Activated T-helper 1 cell treated with anti-CD3 and anti-CD28 coated beads, Interleukin-12 subunit alpha, Interleukin-12 subunit beta, Interleukin-2, Interleukin-4 antibody, amounts not matched to agents 30 ng/mL and 10 ng/mL and 1 ng/mL, durations not matched to agents 14 hours and 24 hours and 36 hours (primary cell): ENCODE results near the gene PPP1R12C. TPM values are rescaled to one million over a fixed set of nuclear protein-coding genes. Genes with fewer than 3 reads are reported as not detected.
A peak's percentile ranks its signal among the peaks of the same experiment; 100 is the strongest.
"Not testable (repeated sequence)": the region's sequence is repeated elsewhere in the genome, so short reads cannot be mapped to it uniquely, and the experiment has no call there.

Experiments used
- DNase-seq: peaks from one replicate; pipeline ENCODE4 v3.0.0; 2021; ENCODE audit warnings: low spot score
- H3K27ac Mint-ChIP-seq: one replicate; pipeline ENCODE4 v1.8.0; 2021; ENCODE audit warnings: mild to moderate bottlenecking, mixed read lengths
- H3K27me3 Mint-ChIP-seq: one replicate; pipeline ENCODE4 v1.8.0; 2022; ENCODE audit warnings: mild to moderate bottlenecking, moderate library complexity, mixed read lengths; ENCODE audit not compliant: insufficient read depth
- H3K36me3 Mint-ChIP-seq: one replicate; pipeline ENCODE4 v1.8.0; 2021; ENCODE audit warnings: low read depth, mixed read lengths
- H3K4me1 Mint-ChIP-seq: one replicate; pipeline ENCODE4 v1.8.0; 2021; ENCODE audit warnings: low read depth, mixed read lengths
- H3K4me3 Mint-ChIP-seq: one replicate; pipeline ENCODE4 v1.8.0; 2021; ENCODE audit warnings: mild to moderate bottlenecking, moderate library complexity, mixed read lengths
- H3K9me3 Mint-ChIP-seq: one replicate; pipeline ENCODE4 v1.8.0; 2021; ENCODE audit warnings: mixed read lengths
- intact Hi-C: fragments of 100-400 bp; cut with micrococcal nuclease; formaldehyde crosslinking; loops from one replicate; pipeline ENCODE4 v1.15.1; 2024
- total RNA-seq: library from RNA; stranded (reverse); gene quantifications from 2 replicates; pipeline ENCODE4 v1.2.3, GENCODE V29; 2022

PPP1R12C gene
- total RNA-seq, 1 donor from 2014 or later, result 114 TPM

DNA sequence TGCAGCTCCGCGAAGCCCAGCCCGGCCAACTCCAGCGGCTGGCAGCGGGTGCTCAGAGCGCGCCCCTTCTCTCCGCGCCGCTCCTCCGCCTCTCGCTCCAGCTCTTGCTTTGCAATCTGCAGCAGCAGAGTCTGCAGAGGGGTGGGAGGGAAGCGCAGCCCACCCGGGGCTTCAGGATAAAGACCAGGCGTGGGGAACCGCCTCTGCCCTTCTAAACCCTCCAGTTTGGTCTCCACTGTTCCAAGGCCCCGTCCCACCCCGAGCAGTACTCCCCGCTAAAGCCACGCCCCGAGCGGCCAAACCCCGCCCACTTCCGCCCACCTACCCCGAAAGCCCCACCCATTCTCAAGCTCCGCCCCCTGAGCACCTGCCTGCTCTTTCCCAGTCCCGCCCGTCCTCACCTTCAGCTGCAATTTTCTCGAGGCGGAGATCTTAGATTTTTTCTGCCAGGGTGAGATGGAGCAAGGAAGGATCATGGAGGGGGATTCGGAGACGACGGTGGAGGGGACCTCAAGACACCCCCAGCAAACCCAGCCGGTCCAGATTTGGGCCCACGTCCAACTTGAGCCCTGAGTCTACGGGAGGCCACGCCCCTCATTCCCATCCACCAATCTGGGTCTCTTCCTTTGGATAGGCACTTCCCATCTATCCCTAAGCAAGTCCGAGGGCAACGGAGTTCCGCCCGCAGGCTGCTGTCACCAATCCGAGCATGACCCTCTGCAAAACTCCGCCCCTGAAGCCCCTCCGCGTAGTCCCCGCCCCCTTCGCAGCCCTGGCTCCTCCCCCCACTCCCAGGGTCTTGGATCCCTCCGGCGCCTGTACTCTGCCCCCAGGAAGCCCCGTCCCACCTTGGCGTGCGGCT is 39.0 kb upstream of the PPP1R12C start:
- Mint-ChIP-seq H3K4me3 (no peak overlapping the region), H3K27me3 (peaks cover 26% of the 10 kb centered on the region), H3K27ac (no peak overlapping the region), H3K36me3 (peaks cover 2% of the 10 kb centered on the region), H3K9me3 (peaks cover 13% of the 10 kb centered on the region), H3K4me1 (peaks cover 16% of the 10 kb centered on the region)
- no peak for DNase-seq
- intact Hi-C loops, result no loop called here

DNA sequence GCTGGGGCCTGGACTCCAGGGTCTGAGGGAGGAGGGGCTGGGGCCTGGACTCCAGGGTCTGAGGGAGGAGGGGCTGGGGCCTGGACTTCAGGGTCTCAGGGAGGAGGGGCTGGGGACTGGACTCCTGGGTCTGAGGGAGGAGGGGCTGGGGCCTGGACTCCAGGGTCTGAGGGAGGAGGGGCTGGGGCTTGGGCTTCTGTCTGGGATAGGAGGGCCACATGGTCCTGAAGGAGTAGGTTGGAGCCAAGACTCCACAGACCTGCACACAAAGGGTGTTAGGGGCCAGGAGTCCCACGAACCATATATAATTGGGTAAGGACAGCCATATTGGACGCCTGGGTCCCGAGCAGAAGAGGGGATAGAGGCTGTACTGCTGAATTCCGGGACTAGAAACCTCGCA is 38.3 kb upstream of the PPP1R12C start:
- DNase-seq, H3K27ac Mint-ChIP-seq, H3K36me3 Mint-ChIP-seq, intact Hi-C loops, H3K4me3 Mint-ChIP-seq: not testable (repeated sequence)
- Mint-ChIP-seq H3K4me1 (peaks cover 16% of the 10 kb centered on the region), H3K27me3 (peaks cover 25% of the 10 kb centered on the region), H3K9me3 (peaks cover 16% of the 10 kb centered on the region)

DNA sequence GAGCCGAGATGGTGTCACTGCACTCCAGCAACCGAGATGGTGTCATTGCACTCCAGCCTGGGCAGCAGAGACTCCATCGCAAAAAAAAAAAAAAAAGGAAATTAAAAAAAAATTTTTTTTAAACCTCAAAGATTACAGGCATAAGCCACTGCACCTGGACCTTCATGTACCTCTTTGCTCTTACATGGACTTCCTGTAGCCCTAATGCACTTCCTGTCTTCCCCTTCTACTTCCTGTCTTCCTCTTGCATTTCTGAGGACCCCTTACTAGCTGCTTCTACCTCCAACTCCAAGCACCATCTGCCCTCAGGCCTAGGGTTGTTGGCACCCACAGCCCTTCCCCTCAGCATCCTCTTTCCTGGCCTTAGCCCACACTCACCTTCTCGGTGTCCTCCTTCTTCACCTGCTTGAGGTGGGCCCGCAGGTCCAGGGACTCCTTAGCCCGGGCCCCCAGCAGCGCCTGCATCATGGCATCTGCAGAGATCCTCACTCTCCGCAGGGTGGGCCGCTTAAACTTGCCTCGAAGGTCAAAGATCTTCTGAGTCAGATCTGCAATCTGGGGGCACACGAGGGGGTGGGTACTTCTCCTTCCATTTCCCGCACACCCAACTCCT is 36.3 kb upstream of the PPP1R12C start:
- intact Hi-C loops, result no loop called here
- no peak for DNase-seq
- no peak overlapping the region for H3K27ac Mint-ChIP-seq

DNA sequence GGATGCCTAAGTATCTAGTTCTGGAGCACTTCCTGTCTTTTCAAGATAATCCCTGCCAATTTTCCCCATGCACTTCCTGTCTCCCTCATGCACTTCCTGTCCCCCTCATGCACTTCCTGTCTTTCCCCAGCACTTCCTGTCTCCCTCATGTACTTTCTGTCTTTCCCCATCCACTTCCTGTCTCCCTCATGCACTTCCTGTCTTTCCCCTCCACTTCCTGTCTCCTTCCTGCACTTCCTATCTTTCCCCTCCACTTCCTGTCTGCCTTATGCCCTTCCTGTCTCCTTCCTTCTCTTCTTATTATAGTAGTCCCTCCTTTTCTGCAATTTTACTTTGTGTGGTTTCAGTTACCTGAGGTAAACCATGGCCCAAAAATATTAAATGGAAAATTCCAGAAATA is 34.6 kb upstream of the PPP1R12C start:
- no peak for DNase-seq
- Mint-ChIP-seq H3K9me3 (peaks cover 16% of the 10 kb centered on the region), H3K27me3 (peaks cover 25% of the 10 kb centered on the region), H3K4me3 (no peak overlapping the region), H3K36me3 (peaks cover 2% of the 10 kb centered on the region), H3K4me1 (peaks cover 16% of the 10 kb centered on the region), H3K27ac (peak overlapping the region; percentile 43)
- intact Hi-C loops, result no loop called here

More for the DNA sequence above, 36.3 kb upstream of the PPP1R12C start:
- Mint-ChIP-seq H3K4me3 (no peak overlapping the region), H3K4me1 (peaks cover 16% of the 10 kb centered on the region), H3K9me3 (peaks cover 16% of the 10 kb centered on the region), H3K27me3 (peaks cover 25% of the 10 kb centered on the region), H3K36me3 (peaks cover 2% of the 10 kb centered on the region)

DNA sequence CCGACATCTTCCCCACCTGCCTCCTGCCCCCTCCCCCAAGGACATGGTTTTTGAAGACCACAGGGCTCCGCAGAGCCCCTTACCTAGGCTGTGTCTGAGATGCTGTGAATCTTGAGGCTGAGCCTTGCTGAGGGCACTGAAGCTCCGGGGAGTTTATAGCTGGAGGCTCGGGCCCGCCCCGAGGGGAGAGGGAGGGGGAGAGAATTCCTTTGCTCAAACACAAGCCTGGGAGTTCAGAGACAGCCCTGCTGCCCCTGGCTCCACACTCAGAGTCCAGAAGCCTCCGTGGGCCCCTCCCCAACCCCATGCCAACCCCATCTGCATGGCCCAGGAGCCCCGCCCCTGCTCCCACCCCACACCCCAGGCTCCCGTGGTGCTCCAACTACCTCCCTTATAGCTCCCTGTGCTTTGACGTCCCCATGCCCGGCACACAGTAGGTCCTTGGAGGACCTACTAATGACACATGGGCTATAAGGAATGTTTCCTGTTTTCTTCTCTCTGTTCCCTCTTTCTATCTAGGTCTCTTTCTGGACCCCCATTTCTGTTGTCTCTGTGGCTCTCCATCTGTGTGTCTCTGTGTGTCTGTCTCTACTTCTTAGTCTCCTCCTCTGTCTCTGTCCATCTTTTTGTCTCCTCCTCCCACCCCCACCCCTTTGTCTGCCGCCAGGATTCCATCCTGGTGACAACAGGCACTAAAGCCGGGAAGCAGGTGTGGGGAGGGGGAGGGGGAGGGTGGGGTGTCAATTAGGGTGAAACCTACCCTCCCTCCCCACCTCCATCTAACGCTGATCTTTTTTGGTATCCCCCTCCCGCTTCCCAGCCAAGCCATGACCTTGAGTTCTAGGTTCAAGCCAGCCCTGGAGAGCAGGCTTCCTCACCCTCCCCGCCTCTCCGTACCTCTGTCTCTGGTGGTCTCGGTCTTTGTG is 31.9 kb upstream of the PPP1R12C start, which contains the start of gene TNNT1:
Gene TNNT1 (minus strand): TSS at position 129 of the 926 bp plus-strand sequence. CDS start 2,049 bp downstream, outside the sequence.
- Mint-ChIP-seq H3K27ac (no peak within 1 kb of the TSS), H3K4me3 (no peak within 1 kb of the TSS), H3K27me3 (peaks cover 32% of the 10 kb centered on the region), H3K36me3 (peaks cover 2% of the 10 kb centered on the region), H3K4me1 (peaks cover 15% of the 10 kb centered on the region), H3K9me3 (peaks cover 16% of the 10 kb centered on the region)
- intact Hi-C loops, result loop anchor here (10.0 kb wide), 1 partner anchor 485 kb away; the partner anchor contains the start of gene LILRB4
- DNase-seq, result no peak

DNA sequence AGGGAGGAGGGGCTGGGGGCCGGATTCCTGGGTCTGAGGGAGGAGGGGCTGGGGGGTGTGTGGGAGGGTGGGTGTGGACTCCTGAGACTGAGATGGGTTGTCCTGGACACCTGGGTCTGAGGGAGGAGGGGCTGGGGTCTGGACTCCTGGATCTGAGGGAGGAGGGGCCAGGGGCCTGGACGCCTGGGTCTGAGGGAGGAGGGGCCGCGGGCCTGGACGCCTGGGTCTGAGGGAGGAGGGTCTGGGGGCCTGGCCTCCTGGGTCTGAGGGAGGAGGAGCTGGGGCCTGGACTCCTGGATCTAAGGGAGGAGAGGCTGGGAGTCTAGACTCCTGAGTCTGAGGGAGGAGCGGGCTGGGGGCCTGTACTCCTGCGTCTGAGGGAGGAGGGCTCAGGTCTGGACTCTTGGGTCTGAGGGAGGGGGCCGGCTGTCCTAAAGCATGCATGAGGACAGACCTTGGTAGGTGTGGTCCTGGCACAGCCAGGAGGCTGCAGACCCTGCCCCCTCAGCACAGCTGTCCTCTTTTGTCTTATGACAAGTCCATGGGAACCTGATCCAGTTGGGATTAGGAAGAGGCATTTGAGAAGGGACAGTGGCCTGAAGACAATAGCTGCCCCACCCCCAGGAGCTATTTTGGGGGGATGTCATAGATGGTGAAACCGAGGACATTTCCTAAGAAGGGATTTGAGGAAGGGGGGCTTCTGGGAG is 30.3 kb upstream of the PPP1R12C start:
- Mint-ChIP-seq H3K9me3 (peaks cover 12% of the 10 kb centered on the region), H3K4me3 (no peak overlapping the region), H3K27me3 (peaks cover 32% of the 10 kb centered on the region), H3K4me1 (peaks cover 7% of the 10 kb centered on the region), H3K27ac (no peak overlapping the region), H3K36me3 (peaks cover 2% of the 10 kb centered on the region)
- intact Hi-C loops, result loop anchor here (10.0 kb wide), 1 partner anchor 483 kb away; the partner anchor contains the start of gene LILRB4
- DNase-seq, result no peak

DNA sequence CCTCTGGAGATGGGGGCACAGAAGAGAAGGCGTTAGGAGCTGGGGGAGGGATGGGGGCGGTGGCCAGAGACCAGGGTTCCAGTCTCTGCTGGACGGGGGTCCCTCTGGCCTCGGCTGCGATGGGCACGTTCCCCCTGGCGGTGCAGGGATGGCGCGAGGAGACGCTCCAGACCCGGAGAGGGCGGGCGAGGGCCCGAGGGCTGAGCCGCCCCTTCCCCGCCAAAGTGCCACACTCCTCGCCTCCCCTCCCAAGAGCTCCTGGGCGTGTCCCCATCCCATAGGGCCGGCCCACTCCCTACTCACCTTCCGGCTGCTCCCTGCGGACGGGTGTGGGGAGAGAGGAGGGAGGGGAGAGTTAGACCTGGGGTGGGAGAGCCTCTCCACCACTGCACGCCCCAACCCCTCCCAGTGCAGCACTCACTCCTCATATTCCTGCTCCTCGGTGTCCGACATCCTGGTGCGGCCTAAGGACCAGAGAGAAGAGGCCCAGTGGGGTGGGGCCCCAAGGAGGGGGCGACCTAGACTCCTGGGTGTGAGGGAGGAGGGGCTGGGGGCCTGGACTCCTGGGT is 29.4 kb upstream of the PPP1R12C start:
- H3K9me3 Mint-ChIP-seq, result peaks cover 6% of the 10 kb centered on the region
- H3K4me1 Mint-ChIP-seq, result peaks cover 2% of the 10 kb centered on the region
- DNase-seq, result no peak
- no peaks in the 10 kb centered on the region for H3K36me3 Mint-ChIP-seq
- intact Hi-C loops, result loop anchor here (10.0 kb wide), 1 partner anchor 482 kb away; the partner anchor contains the start of gene LILRB4
- H3K27me3 Mint-ChIP-seq, result peaks cover 34% of the 10 kb centered on the region
- no peak overlapping the region for H3K27ac Mint-ChIP-seq
- no peak overlapping the region for H3K4me3 Mint-ChIP-seq

DNA sequence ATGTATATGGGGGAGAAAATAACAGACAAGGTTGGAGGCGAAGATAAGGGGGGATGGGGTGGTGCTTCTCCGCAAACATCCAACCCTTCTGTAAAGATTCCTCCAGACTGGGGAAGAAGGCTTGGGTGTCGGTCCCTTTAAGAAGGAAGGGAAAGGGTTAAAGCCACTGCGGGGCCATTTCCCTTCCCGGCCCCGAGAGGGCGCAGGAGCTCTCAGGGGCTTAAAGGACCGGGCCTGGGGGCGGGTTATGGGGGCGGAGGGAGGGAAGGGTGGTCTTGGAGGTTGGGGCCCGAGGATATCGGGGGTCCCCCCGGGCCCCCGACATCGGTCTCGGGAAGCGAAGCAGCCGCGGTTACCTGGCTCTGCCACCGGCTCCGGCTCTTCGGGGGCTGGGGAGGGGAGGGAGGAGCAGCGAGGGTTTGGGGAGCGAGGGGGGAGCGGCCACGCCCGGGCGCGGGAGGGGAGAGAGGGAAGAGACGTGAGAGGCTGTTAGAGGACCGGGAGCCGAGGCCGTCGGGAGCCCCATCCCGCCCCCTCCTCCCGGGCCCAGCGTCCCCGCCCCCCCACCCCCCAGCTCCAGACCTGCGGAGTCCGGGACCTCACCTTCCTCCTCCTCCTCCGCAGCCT is 28.8 kb upstream of the PPP1R12C start:
- H3K9me3 Mint-ChIP-seq, result no peaks in the 10 kb centered on the region
- no peaks in the 10 kb centered on the region for H3K36me3 Mint-ChIP-seq
- DNase-seq, result no peak
- no peak overlapping the region for H3K4me3 Mint-ChIP-seq
- H3K4me1 Mint-ChIP-seq, result no peaks in the 10 kb centered on the region
- H3K27ac Mint-ChIP-seq, result no peak overlapping the region
- H3K27me3 Mint-ChIP-seq, result peaks cover 38% of the 10 kb centered on the region
- intact Hi-C loops, result loop anchor here (10.0 kb wide), 1 partner anchor 481 kb away; the partner anchor contains the start of gene LILRB4

DNA sequence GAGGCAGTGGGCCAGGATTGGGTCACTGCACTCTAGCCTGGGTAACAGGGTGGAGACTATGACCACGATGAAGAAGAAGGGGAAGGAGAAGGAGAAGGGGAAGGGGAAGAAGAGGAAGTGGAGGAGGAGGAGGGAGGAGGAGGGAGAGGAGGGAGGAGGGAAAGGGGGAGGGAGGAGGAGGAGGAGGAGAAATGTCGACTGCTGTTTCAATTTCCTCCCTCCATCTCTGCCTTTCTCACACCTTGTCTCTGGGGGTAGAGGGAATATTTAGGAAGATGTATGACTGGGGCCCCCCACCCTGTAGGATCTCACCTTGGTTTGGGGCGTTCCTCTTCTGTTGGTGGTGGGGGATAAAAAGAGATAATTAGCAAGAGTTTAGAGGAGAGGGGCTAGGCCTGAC is 27.8 kb upstream of the PPP1R12C start:
- DNase-seq, result no peak
- Mint-ChIP-seq H3K4me3 (no peak overlapping the region), H3K9me3 (no peaks in the 10 kb centered on the region), H3K27ac (no peak overlapping the region), H3K27me3 (peaks cover 40% of the 10 kb centered on the region), H3K36me3 (no peaks in the 10 kb centered on the region), H3K4me1 (no peaks in the 10 kb centered on the region)
- intact Hi-C loops, result loop anchor here (10.0 kb wide), 1 partner anchor 480 kb away; the partner anchor contains the start of gene LILRB4

DNA sequence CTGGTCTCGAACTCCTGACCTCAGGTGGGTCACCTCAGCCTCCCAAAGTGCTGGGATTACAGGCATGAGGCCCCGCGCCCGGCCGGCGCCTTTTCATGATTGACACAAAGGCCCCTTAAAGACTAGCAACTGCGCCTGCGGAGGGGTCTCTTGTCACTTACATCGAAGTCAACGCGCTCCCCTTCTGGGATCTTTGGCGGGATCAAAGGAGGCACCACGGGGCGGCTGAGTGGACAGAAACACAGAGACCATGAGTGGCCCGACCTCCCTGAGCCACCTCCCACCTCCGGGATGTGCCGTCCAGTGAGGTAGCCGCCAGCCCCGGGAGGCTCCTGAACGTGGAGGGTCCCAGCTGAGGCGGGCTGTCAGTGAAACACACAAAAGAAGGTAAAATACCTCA is 24.3 kb upstream of the PPP1R12C start:
- Mint-ChIP-seq H3K4me3 (no peak overlapping the region), H3K27me3 (peaks cover 27% of the 10 kb centered on the region)
- intact Hi-C loops, result loop anchor here (1.0 to 10.0 kb wide), 5 partner anchors 19 to 477 kb away; partner anchors contain the start of gene LILRB4

DNA sequence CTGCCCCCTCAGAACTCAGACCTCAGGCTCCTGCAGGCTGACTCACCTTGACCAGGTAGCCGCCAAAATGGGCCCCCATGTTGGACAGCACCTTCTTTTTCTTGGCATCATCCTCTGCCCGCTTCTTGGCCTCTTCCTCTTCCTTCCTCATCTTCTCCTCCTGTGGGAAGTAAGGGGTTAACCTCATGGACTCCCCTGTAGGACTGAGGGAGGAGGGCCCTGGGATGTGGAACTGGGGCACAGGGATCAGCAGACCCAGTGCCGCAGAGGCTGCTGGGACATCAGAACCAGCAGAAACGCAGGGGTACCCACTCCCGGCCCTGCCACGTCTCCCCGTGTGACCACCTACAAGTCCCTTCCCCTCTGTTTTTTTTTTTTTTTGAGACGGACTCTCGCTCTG is 20.5 kb upstream of the PPP1R12C start:
- DNase-seq, result no peak
- intact Hi-C loops, result loop anchor here (10.0 kb wide), 1 partner anchor 253 kb away; no protein-coding TSS in a partner anchor
- H3K4me3 Mint-ChIP-seq, result no peak overlapping the region
- H3K9me3 Mint-ChIP-seq, result no peaks in the 10 kb centered on the region
- H3K36me3 Mint-ChIP-seq, result no peaks in the 10 kb centered on the region
- H3K27ac Mint-ChIP-seq, result no peak overlapping the region
- peaks cover 16% of the 10 kb centered on the region for H3K27me3 Mint-ChIP-seq
- H3K4me1 Mint-ChIP-seq, result no peaks in the 10 kb centered on the region

More for the DNA sequence above, 24.3 kb upstream of the PPP1R12C start:
- DNase-seq, result no peak
- no peaks in the 10 kb centered on the region for H3K4me1 Mint-ChIP-seq
- no peaks in the 10 kb centered on the region for H3K36me3 Mint-ChIP-seq
- no peak overlapping the region for H3K27ac Mint-ChIP-seq
- no peaks in the 10 kb centered on the region for H3K9me3 Mint-ChIP-seq
